ENCODE results near the gene NR1H3. TPM values are rescaled to one million over a fixed set of nuclear protein-coding genes. Genes with fewer than 3 reads are reported as not detected.

The NR1H3 gene
- total and polyA plus RNA-seq, 2 donors from 2014 or later: 27.9 to 73.8 TPM

- DNase-seq (peak in 4 of 5 donors; percentile 24 to 82 (median 56)), FAIRE-seq (no peak)
- peak overlapping the region in 2 of 3 donors; percentile 14 to 60 for H3K9ac ChIP-seq (ENCODE audit: low read length in 3 of 3)
- H3K4me1 ChIP-seq (ENCODE audit: control insufficient read depth in 2 of 3, insufficient read depth in 2 of 3, low read depth in 1 of 3, low read length in 3 of 3): peaks cover 4 to 18% (median 17%) of the 10 kb centered on the region in 3 donors
- H3K27me3 ChIP-seq (ENCODE audit: control insufficient read depth, insufficient read depth, low read length): no peaks in the 10 kb centered on the region
- peak overlapping the region; percentile 59 to 91 (median 85) for H3K4me3 ChIP-seq (ENCODE audit: low read length in 3 of 3)
- intact Hi-C loops (cut with DNase I): no loop called here
- no peak for TF ChIP-seq CTCF (IDR thresholded peaks at IDR 0.05; ENCODE audit: borderline replicate concordance, extremely low read depth, insufficient read depth)
- H3K27ac ChIP-seq (ENCODE audit: low read depth in 2 of 2, low read length in 2 of 2): peak overlapping the region in 1 of 2 donors; percentile 5
- no peaks in the 10 kb centered on the region for H3K36me3 ChIP-seq (ENCODE audit: control insufficient read depth in 2 of 3, insufficient read depth in 3 of 3, low read length in 3 of 3)
- no peaks in the 10 kb centered on the region for H3K9me3 ChIP-seq (ENCODE audit: control insufficient read depth in 2 of 3, insufficient read depth in 1 of 3, low read length in 3 of 3)
These were observed 41.5 kb upstream of the NR1H3 start for GRCh38 chr11:47216121-47216798.

- TF ChIP-seq CTCF (IDR thresholded peaks at IDR 0.05; ENCODE audit: borderline replicate concordance, extremely low read depth, insufficient read depth): no peak
- Histone ChIP-seq H3K9ac (ENCODE audit: low read length in 3 of 3) (no peak overlapping the region), H3K27ac (ENCODE audit: low read depth in 2 of 2, low read length in 2 of 2) (no peak overlapping the region), H3K27me3 (ENCODE audit: control insufficient read depth, insufficient read depth, low read length) (no peaks in the 10 kb centered on the region), H3K9me3 (ENCODE audit: control insufficient read depth in 2 of 3, insufficient read depth in 1 of 3, low read length in 3 of 3) (no peaks in the 10 kb centered on the region), H3K4me1 (ENCODE audit: control insufficient read depth in 2 of 3, insufficient read depth in 2 of 3, low read depth in 1 of 3, low read length in 3 of 3) (peaks cover 4 to 13% (median 13%) of the 10 kb centered on the region in 3 donors), H3K4me3 (ENCODE audit: low read length in 3 of 3) (no peak overlapping the region), H3K36me3 (ENCODE audit: control insufficient read depth in 2 of 3, insufficient read depth in 3 of 3, low read length in 3 of 3) (no peaks in the 10 kb centered on the region)
- no peak for FAIRE-seq
- DNase-seq: no peak
- intact Hi-C loops (cut with DNase I): no loop called here
These were observed 37.4 kb upstream of the NR1H3 start for GRCh38 chr11:47220401-47220821.

- no peaks in the 10 kb centered on the region for H3K27me3 ChIP-seq (ENCODE audit: control insufficient read depth, insufficient read depth, low read length)
- intact Hi-C loops (cut with DNase I): no loop called here
- no peak overlapping the region for H3K9ac ChIP-seq (ENCODE audit: low read length in 3 of 3)
- DNase-seq (no peak), FAIRE-seq (no peak)
- H3K4me1 ChIP-seq (ENCODE audit: control insufficient read depth in 2 of 3, insufficient read depth in 2 of 3, low read depth in 1 of 3, low read length in 3 of 3): no peaks in the 10 kb centered on the region
- no peak overlapping the region for H3K27ac ChIP-seq (ENCODE audit: low read depth in 2 of 2, low read length in 2 of 2)
- H3K36me3 ChIP-seq (ENCODE audit: control insufficient read depth in 2 of 3, insufficient read depth in 3 of 3, low read length in 3 of 3): no peaks in the 10 kb centered on the region
- H3K4me3 ChIP-seq (ENCODE audit: low read length in 3 of 3): no peak overlapping the region
- H3K9me3 ChIP-seq (ENCODE audit: control insufficient read depth in 2 of 3, insufficient read depth in 1 of 3, low read length in 3 of 3): no peaks in the 10 kb centered on the region
- TF ChIP-seq CTCF (IDR thresholded peaks at IDR 0.05; ENCODE audit: borderline replicate concordance, extremely low read depth, insufficient read depth): no peak
These were observed 35.1 kb upstream of the NR1H3 start for GRCh38 chr11:47222696-47223095.
